GM18511 (cell line): ENCODE results near the gene OR3A3.

Experiments
- ATAC-seq: cut with Tn5 transposase; IDR thresholded peaks from one replicate; pipeline ENCODE4 v1.9.1; 2021; ENCODE audit warnings: mild to moderate bottlenecking, moderate library complexity; ENCODE audit not compliant: unreplicated experiment

Gene OR3A3

GRCh38 chr17:3471599-3471998, 60.4 kb downstream of the OR3A3 start, which contains the start of gene SPATA22:
Gene SPATA22, minus strand, starts transcription at chr17:3471819. Its CDS starts 2,494 bp downstream, at chr17:3469325.
- no peak for ATAC-seq

DNA sequence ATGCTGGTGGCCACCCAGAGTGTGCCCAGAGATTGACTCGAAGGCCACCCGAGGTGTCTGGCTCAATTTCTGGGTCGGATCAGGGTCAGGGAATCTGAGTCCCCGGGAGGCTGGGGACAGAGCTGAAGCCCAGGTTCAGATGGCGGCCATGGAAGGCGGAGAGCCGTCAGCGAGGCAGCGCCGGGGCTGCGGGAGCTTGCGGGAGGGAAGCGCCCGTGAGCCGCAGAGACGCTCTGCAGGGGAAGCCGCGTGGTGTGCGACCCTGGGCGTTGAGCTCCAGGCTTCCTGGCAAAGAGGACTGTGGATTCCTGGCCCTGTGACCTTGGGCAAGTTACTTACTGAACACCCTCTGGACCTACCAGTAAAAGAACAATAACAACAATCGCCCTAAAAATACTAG, 61.0 kb downstream of the OR3A3 start:
- ATAC-seq = no peak
